ENCODE measurements around the gene SEPTIN2.
"Not testable (repeated sequence)": the region's sequence is repeated elsewhere in the genome, so short reads cannot be mapped to it uniquely, and the experiment has no call there.

The SEPTIN2 gene

GRCh38 chr2:241354668-241355658, 39.2 kb downstream of the SEPTIN2 start:
- peak; percentile 58 for DNase-seq

DNA sequence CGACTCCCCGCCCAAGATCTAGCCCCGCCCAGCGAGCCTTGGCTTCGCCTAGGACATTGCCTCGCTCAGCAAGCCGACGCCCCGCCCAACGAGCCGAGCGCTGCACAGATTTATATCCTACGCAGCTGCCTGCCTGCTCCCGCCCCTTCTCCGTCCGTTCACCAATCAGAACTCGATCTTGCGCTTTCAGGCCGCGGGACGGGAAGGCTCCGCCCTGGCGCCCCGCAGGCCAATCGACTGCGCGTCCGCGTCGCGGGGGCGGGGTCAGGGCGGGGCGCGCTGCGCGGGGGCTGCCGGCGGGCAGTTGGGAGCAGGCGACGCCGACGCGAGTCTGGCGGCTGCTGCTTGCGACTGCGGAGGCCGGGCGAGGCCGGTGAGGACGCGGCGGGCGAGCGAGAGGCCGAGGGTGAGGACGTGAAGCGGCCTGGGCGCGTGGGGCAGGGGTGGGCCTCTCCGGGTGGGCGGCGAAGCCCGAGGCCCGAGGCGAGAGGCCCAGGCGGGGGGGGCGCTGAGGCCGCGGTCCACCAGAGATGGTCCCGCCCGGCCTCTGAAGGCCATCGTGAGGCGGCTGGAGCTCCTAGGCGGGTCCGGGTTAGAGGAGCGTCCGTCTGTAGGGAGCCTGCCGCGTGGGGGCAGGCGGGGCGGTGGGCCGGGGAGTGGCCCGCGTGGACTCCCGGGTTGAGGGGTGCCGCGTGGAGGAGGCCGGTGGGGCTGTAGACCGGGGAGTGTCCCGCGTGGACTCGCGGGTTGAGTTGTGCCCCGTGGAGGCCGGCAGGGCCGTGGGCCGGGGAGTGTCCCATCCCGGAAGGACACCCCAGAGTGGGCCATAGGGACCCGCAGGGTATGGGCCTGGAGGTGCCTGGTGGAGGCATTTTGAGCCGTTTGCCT, 40.5 kb downstream of the SEPTIN2 start, which contains the start of gene FARP2:
Gene FARP2 (plus strand): TSS at position 303 of the 888 bp plus-strand sequence. CDS start 16,823 bp downstream, outside the sequence.
- peak; percentile 96 for DNase-seq

GRCh38 chr2:241356871-241357260, 41.1 kb downstream of the SEPTIN2 start:
- DNase-seq = no peak

GRCh38 chr2:241357531-241357930, 41.8 kb downstream of the SEPTIN2 start:
- DNase-seq = no peak

GRCh38 chr2:241358470-241358869, 42.7 kb downstream of the SEPTIN2 start:
- no peak for DNase-seq

- no peak for DNase-seq
Observed at GRCh38 chr2:241359481-241360045, 43.8 kb downstream of the SEPTIN2 start.

DNA sequence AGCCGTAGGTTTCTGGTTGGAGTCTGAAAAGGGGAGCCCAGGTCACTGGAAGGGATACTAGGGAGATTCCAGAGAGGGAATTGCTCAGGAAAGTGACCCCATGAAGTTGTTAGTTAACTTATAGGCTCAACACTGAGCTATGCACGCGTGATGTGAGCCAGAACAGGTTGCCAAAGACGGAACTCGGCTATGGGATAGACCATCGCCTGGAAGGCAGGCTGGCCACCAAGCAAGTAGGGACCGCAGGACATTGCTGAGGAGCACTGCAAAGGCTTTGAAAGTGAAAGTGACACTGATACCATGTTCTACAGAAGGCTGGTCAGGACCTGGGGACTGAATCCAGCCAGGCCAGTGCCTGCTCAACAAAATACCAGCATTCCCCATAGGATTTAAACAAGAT, 47.7 kb downstream of the SEPTIN2 start:
- DNase-seq = no peak

- DNase-seq = no peak
Observed at GRCh38 chr2:241364781-241365180, 49.1 kb downstream of the SEPTIN2 start.

GRCh38 chr2:241366678-241367077, 51.0 kb downstream of the SEPTIN2 start:
- DNase-seq = no peak

DNA sequence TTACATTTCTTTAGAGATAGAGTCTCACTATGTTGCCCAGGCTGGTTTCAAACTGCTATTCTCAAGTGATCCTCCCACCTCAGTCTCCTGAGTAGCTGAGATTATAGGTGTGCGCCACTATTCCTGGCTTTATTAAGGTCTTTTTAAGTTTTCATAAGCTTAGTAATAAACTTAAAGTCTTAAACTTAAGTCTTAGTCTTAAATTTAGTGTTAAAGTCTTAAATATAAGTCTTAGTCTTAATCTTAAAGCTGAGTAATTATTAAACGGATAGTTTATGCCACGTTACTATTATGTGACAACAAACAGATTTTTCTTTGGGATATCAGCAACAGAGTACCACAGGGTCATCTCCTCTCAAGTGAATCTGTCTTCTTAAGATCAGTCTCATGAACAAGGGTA, 52.9 kb downstream of the SEPTIN2 start:
- DNase-seq = no peak

DNA sequence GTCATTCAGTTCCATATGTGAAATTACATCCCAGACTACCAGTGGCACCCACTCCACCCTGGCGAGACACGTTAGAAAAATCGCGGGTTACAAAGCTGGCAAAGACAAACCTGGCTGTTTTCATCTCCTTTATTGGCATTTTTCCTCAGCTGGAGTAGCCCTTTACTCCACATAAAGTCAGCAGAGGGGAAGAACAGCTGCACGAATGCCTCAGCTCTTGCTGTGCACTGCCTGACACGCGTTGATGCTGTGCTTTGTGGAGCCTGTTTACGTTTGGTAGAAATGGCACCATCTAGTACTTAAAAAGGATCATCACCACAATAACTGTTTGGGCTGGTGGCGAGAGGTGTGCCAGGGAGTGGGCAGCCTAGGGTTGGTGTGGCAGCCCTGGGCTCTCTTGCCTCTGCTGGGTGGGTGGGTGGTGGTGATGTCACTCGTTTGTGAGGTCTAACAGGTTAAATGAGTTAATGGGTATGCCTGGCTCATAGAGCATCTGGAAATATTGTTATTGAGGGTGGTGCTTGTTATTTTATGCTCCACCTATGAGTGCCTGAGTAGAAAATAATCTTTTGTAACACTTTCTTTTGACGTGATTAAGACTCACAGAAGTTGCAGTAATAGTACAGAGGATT, 56.8 kb downstream of the SEPTIN2 start:
- no peak for DNase-seq

DNA sequence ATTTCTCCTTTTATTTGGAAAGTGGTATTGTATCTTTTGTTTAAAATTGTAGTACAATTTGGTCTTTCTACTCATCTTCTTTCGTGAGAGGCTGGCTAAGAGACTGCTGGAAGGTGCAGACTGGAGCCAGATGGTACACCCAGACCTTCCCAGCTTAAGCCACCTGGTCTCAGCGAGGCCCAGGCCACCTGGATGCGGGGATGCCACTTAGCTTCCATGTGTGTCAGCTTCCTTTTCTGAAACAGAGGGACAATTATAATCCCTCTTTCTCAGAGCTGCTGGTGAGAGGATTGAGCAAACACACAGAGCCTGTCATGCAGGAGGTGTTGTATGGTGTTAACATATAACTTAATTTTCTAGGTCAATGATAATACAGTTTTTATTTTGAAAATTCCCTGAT, 57.7 kb downstream of the SEPTIN2 start:
- DNase-seq = no peak

GRCh38 chr2:241373906-241374305, 58.2 kb downstream of the SEPTIN2 start:
- not testable (repeated sequence) for DNase-seq

- no peak for DNase-seq
Observed at GRCh38 chr2:241375300-241375699, 59.6 kb downstream of the SEPTIN2 start.

- no peak for DNase-seq
Observed at GRCh38 chr2:241376808-241377207, 61.1 kb downstream of the SEPTIN2 start.

- DNase-seq = no peak
Observed at GRCh38 chr2:241378816-241379215, 63.1 kb downstream of the SEPTIN2 start.

DNA sequence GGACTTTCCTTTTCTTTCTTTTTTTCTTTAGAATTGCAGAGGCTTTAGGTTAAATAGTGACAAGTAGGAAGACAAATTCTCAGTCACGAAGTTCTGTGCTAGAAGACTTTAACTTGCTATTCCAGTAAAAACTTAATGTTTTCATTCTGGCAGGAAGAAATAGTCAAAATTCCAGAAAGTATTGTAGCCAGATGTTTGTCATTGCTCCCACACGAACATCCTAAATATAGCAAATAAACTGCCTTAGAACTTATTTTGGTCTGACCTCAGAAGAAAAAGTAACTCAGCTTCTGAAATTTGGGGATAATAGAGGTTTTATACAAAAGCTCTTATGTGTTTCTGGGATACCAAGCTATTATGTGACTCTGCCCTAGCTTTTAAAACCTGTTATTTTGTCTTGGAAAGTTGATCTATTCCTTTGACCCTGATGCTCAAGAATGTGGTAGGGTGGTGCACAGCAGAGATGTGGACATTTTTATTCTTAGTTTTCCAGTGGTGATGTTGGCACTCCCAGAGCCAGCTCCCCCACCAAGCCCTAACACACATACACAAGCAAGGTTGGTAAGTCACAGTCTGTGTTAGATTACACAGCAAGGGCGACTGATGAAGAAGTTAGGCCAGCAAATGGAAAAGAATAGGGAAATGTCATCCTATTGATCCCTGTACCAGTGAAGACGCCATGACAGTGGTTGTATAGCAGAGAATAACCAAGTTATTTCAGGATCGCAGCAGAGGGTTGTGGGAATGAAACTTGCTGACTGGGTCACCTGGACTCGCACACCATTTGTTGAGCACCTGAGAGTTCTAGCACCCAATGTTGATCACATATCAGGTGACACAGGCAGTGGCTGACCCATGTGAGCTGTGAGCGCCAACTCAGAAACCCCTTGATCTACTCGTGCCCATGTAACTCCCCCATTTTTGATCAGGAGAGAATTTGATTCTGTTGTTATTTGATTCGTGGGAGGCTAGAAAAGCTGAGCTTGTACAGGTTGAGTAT, 64.1 kb downstream of the SEPTIN2 start:
- no peak for DNase-seq

GRCh38 chr2:241381872-241382271, 66.1 kb downstream of the SEPTIN2 start:
- DNase-seq = no peak

- DNase-seq = not testable (repeated sequence)
Observed at GRCh38 chr2:241385450-241385849, 69.7 kb downstream of the SEPTIN2 start.

GRCh38 chr2:241386519-241386918, 70.8 kb downstream of the SEPTIN2 start:
- DNase-seq = no peak

- DNase-seq = no peak
Observed at GRCh38 chr2:241389697-241390096, 74.0 kb downstream of the SEPTIN2 start.
